Measurements from ENCODE around the gene ARHGEF7.

ARHGEF7 gene

GRCh38 chr13:111143865-111144540 lies 28.9 kb downstream of the ARHGEF7 start:
- H3K27me3 ChIP-seq (ENCODE audit: control insufficient read depth, insufficient read depth, low read length) = no peaks in the 10 kb centered on the region
- no peak overlapping the region for H3K9ac ChIP-seq (ENCODE audit: low read depth, low read length)
- no peak overlapping the region for H3K4me3 ChIP-seq (ENCODE audit: low read depth, low read length)
- H3K9me3 ChIP-seq (ENCODE audit: control insufficient read depth, insufficient read depth, low read length) = no peaks in the 10 kb centered on the region
- no peaks in the 10 kb centered on the region for H3K4me1 ChIP-seq (ENCODE audit: control insufficient read depth, insufficient read depth, low read length)
- H3K36me3 ChIP-seq (ENCODE audit: control insufficient read depth, insufficient read depth, low read length) = no peaks in the 10 kb centered on the region

DNA sequence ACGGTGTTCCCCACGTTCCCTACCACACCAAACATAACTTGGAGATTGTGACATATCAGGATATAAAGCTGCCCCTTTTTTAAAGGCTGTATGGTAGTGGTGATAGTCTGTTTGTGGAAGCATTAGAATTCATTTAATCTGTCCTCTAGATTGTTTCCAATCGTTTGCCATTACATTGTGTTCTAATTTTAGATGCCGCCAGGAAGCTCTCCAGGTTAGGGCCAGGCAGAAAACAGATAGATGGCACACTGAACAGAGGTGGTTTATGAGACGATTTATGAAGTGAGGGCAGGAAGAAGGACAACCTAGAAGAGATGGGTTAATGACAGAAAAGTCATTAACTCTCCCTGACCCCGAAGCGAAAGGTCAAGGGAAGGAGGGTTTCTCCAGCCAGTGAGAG lies 30.0 kb downstream of the ARHGEF7 start:
- H3K27me3 ChIP-seq (ENCODE audit: control insufficient read depth, insufficient read depth, low read length) = no peaks in the 10 kb centered on the region
- no peaks in the 10 kb centered on the region for H3K4me1 ChIP-seq (ENCODE audit: control insufficient read depth, insufficient read depth, low read length)
- no peak overlapping the region for H3K4me3 ChIP-seq (ENCODE audit: low read depth, low read length)
- H3K9ac ChIP-seq (ENCODE audit: low read depth, low read length) = no peak overlapping the region
- H3K9me3 ChIP-seq (ENCODE audit: control insufficient read depth, insufficient read depth, low read length) = no peaks in the 10 kb centered on the region
- no peaks in the 10 kb centered on the region for H3K36me3 ChIP-seq (ENCODE audit: control insufficient read depth, insufficient read depth, low read length)

GRCh38 chr13:111145506-111145905 lies 30.4 kb downstream of the ARHGEF7 start:
- Histone ChIP-seq H3K36me3 (ENCODE audit: control insufficient read depth, insufficient read depth, low read length) (no peaks in the 10 kb centered on the region), H3K4me1 (ENCODE audit: control insufficient read depth, insufficient read depth, low read length) (no peaks in the 10 kb centered on the region), H3K9ac (ENCODE audit: low read depth, low read length) (no peak overlapping the region), H3K9me3 (ENCODE audit: control insufficient read depth, insufficient read depth, low read length) (no peaks in the 10 kb centered on the region), H3K27me3 (ENCODE audit: control insufficient read depth, insufficient read depth, low read length) (no peaks in the 10 kb centered on the region), H3K4me3 (ENCODE audit: low read depth, low read length) (no peak overlapping the region)

DNA sequence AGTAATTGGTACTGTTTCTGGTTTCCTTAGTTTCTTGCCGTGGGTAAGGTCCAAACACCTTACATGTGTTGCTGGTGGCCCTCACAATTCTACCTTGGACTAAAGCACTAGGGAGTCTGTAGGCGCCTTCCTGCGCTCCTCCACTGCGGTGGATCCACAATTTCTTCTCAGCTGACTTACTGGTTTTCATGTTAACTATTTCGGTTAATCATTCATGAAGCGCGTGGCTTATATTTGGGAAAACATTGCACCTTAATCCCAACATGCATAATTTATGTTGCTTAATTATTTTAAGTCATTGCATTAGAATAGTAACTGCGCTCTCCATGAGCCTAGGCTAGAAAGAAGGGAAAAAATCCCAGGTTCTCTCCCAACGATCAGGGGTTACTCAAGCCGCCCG lies 37.7 kb downstream of the ARHGEF7 start:
- Histone ChIP-seq H3K9me3 (ENCODE audit: control insufficient read depth, insufficient read depth, low read length) (no peaks in the 10 kb centered on the region), H3K4me3 (ENCODE audit: low read depth, low read length) (peak overlapping the region; percentile 82), H3K27me3 (ENCODE audit: control insufficient read depth, insufficient read depth, low read length) (no peaks in the 10 kb centered on the region), H3K36me3 (ENCODE audit: control insufficient read depth, insufficient read depth, low read length) (no peaks in the 10 kb centered on the region), H3K9ac (ENCODE audit: low read depth, low read length) (peak overlapping the region; percentile 96), H3K4me1 (ENCODE audit: control insufficient read depth, insufficient read depth, low read length) (no peaks in the 10 kb centered on the region)

DNA sequence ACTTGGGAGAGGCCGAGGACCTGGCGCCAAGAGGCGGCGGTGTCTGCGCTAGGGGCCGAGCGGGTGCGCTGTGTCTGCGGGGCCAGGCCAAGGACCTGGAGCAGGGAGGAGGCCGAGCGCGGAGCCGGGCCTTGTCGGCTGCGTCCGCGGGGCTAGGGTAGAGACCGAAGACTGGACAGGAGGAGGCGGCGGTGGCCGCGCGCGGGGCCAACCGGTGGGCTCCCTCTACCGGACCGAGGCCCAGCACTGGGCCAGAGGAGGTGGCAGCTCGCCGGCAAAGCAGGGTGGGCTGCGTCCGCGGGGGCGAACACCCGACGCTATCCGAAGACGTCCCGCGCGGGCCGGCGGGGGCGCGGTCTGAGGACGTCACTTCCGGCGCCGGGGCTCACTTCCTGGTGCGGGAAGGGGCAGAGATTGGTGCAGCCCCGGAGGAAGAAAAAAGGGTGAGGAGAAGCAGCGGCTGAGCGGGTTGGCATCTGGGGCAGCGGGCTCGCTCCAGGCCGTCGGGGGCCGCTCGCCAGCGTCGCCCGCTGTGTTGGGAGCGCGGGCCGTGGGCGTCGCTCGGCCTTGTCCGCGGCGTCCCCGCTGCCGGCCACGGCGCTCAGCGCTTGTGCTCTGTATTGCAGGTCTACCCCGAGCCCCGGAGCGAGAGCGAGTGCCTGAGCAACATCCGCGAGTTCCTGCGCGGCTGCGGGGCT lies 38.3 kb downstream of the ARHGEF7 start:
- H3K36me3 ChIP-seq (ENCODE audit: control insufficient read depth, insufficient read depth, low read length) = no peaks in the 10 kb centered on the region
- H3K9ac ChIP-seq (ENCODE audit: low read depth, low read length) = peak overlapping the region; percentile 96
- no peaks in the 10 kb centered on the region for H3K4me1 ChIP-seq (ENCODE audit: control insufficient read depth, insufficient read depth, low read length)
- H3K9me3 ChIP-seq (ENCODE audit: control insufficient read depth, insufficient read depth, low read length) = no peaks in the 10 kb centered on the region
- peak overlapping the region; percentile 82 for H3K4me3 ChIP-seq (ENCODE audit: low read depth, low read length)
- H3K27me3 ChIP-seq (ENCODE audit: control insufficient read depth, insufficient read depth, low read length) = no peaks in the 10 kb centered on the region

DNA sequence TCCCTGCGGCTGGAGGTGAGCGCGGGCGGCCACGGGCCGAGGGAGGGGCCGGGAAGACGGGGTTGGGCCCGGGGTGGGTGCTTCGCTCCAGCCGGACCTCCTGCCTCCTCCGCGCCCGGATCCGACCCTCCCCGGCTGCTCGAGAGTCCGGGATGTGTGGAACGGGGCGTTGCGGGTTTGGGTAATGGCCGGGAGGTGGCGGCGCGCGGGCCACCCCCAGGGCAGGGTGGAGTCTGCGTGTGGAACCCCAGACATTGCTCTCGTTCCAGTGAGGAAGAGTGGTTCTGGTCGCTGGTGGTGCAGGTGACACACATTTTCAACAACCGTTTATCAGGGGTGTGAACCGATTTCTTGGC lies 38.8 kb downstream of the ARHGEF7 start:
- Histone ChIP-seq H3K4me1 (ENCODE audit: control insufficient read depth, insufficient read depth, low read length) (no peaks in the 10 kb centered on the region), H3K27me3 (ENCODE audit: control insufficient read depth, insufficient read depth, low read length) (no peaks in the 10 kb centered on the region), H3K9me3 (ENCODE audit: control insufficient read depth, insufficient read depth, low read length) (no peaks in the 10 kb centered on the region), H3K36me3 (ENCODE audit: control insufficient read depth, insufficient read depth, low read length) (no peaks in the 10 kb centered on the region), H3K9ac (ENCODE audit: low read depth, low read length) (peak overlapping the region; percentile 96), H3K4me3 (ENCODE audit: low read depth, low read length) (peak overlapping the region; percentile 82)

- H3K4me3 ChIP-seq (ENCODE audit: low read depth, low read length) = no peak overlapping the region
Observed at GRCh38 chr13:111156421-111156820, 41.3 kb downstream of the ARHGEF7 start.

DNA sequence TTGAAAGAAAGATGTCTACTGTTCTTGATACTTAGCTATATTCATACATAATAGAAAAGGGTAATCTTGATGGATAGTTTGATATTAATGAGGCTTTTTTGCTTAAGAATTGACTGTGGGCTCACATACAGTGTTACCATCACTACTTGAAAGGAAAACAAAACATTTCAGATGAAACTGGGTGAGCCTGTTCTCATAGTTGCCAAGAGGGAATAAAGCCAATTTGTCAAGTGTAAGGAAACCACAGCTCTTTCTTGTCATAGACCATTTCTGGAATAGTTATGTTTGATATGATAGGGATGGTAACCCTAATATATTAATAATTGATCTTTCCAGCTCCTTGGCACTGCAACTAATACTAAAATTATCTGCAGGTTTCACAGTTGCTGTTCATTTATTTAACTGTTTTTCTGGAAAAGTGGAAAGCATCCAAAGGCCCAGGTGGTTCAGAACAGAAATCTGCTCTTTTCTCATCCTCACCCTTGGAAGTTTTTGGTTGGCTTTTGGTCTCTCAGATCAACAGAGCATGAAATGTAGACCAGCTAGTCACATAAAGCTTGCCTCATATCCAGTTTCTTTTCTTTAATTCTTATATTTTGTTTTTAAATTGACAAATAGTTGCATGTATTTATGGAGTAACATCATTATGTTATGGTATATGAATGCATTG lies 43.2 kb downstream of the ARHGEF7 start:
- Histone ChIP-seq H3K9me3 (ENCODE audit: control insufficient read depth, insufficient read depth, low read length) (no peaks in the 10 kb centered on the region), H3K4me1 (ENCODE audit: control insufficient read depth, insufficient read depth, low read length) (no peaks in the 10 kb centered on the region), H3K4me3 (ENCODE audit: low read depth, low read length) (no peak overlapping the region), H3K36me3 (ENCODE audit: control insufficient read depth, insufficient read depth, low read length) (no peaks in the 10 kb centered on the region), H3K9ac (ENCODE audit: low read depth, low read length) (no peak overlapping the region), H3K27me3 (ENCODE audit: control insufficient read depth, insufficient read depth, low read length) (no peaks in the 10 kb centered on the region)

More at GRCh38 chr13:111156421-111156820, 41.3 kb downstream of the ARHGEF7 start:
- Histone ChIP-seq H3K9me3 (ENCODE audit: control insufficient read depth, insufficient read depth, low read length) (no peaks in the 10 kb centered on the region), H3K36me3 (ENCODE audit: control insufficient read depth, insufficient read depth, low read length) (no peaks in the 10 kb centered on the region), H3K4me1 (ENCODE audit: control insufficient read depth, insufficient read depth, low read length) (no peaks in the 10 kb centered on the region), H3K9ac (ENCODE audit: low read depth, low read length) (no peak overlapping the region), H3K27me3 (ENCODE audit: control insufficient read depth, insufficient read depth, low read length) (no peaks in the 10 kb centered on the region)

GRCh38 chr13:111159362-111160320 lies 44.5 kb downstream of the ARHGEF7 start:
- no peaks in the 10 kb centered on the region for H3K9me3 ChIP-seq (ENCODE audit: control insufficient read depth, insufficient read depth, low read length)
- H3K27me3 ChIP-seq (ENCODE audit: control insufficient read depth, insufficient read depth, low read length) = no peaks in the 10 kb centered on the region
- no peaks in the 10 kb centered on the region for H3K36me3 ChIP-seq (ENCODE audit: control insufficient read depth, insufficient read depth, low read length)
- no peak overlapping the region for H3K9ac ChIP-seq (ENCODE audit: low read depth, low read length)
- no peak overlapping the region for H3K4me3 ChIP-seq (ENCODE audit: low read depth, low read length)
- no peaks in the 10 kb centered on the region for H3K4me1 ChIP-seq (ENCODE audit: control insufficient read depth, insufficient read depth, low read length)

DNA sequence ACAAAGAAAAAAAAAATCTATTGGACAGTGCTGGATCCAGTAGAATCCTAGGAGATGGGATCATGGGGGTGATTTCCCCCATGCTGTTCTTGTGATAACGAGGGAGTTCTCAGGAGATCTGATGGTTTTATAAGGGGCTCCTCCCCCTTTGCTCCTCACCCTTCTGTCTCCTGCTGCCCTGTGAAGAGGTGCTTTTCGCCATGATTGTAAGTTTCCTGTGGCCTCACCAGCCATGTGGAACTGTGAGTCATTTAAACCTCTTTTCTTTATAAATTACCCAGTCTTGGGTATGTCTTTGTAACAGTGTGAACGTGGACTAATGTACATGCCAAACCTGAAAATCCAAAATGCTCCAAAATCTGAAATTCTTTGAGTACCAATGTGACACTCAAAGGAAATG lies 45.5 kb downstream of the ARHGEF7 start:
- Histone ChIP-seq H3K9me3 (ENCODE audit: control insufficient read depth, insufficient read depth, low read length) (no peaks in the 10 kb centered on the region), H3K36me3 (ENCODE audit: control insufficient read depth, insufficient read depth, low read length) (no peaks in the 10 kb centered on the region), H3K27me3 (ENCODE audit: control insufficient read depth, insufficient read depth, low read length) (no peaks in the 10 kb centered on the region), H3K9ac (ENCODE audit: low read depth, low read length) (no peak overlapping the region), H3K4me1 (ENCODE audit: control insufficient read depth, insufficient read depth, low read length) (no peaks in the 10 kb centered on the region), H3K4me3 (ENCODE audit: low read depth, low read length) (no peak overlapping the region)
